MM.1S (cell line): ENCODE measurements around the gene RPH3AL.

Experiments used
- DNase-seq: peaks from one replicate; pipeline ENCODE4 v3.0.0-alpha.2; 2015
- H2AFZ ChIP-seq: fragments of 300-600 bp; sonication (generic); 2 replicates; pipeline ENCODE4 v1.6.0; 2016; ENCODE audit warnings: antibody characterized with exemption, low read length
- H3F3A ChIP-seq: fragments of 300-600 bp; sonication (generic); 2 replicates; pipeline ENCODE4 v1.6.1; 2016; ENCODE audit warnings: mild to moderate bottlenecking, antibody characterized with exemption, low read length, moderate library complexity, mixed read lengths; ENCODE audit not compliant: insufficient read depth
- H3K27ac ChIP-seq: fragments of 300-600 bp; sonication (generic); 2 replicates; pipeline ENCODE4 v1.5.1; 2016; ENCODE audit warnings: mild to moderate bottlenecking, low read length
- H3K27me3 ChIP-seq: fragments of 300-600 bp; sonication (generic); replicated peaks from 2 replicates; pipeline ENCODE4 v1.6.0; 2016; ENCODE audit warnings: low read length; ENCODE audit not compliant: insufficient read depth
- H3K36me3 ChIP-seq: fragments of 300-600 bp; sonication (generic); replicated peaks from 2 replicates; pipeline ENCODE4 v1.6.1; 2016; ENCODE audit warnings: mild to moderate bottlenecking, low read length, mixed read lengths; ENCODE audit not compliant: insufficient read depth
- H3K4me1 ChIP-seq: fragments of 300-600 bp; sonication (generic); 2 replicates; pipeline ENCODE4 v1.6.1; 2016; ENCODE audit warnings: low read length, mixed read lengths
- H3K4me2 ChIP-seq: fragments of 300-600 bp; sonication (generic); 2 replicates; pipeline ENCODE4 v1.6.0; 2016; ENCODE audit warnings: low read depth, low read length
- H3K4me3 ChIP-seq: fragments of 300-600 bp; sonication (generic); 2 replicates; pipeline ENCODE4 v1.5.1; 2016; ENCODE audit warnings: low read length, mixed read lengths
- H3K79me2 ChIP-seq: fragments of 300-600 bp; sonication (generic); 2 replicates; pipeline ENCODE4 v1.6.1; 2016; ENCODE audit warnings: mixed run types, low read length, mixed read lengths
- H3K9ac ChIP-seq: fragments of 300-600 bp; sonication (generic); 2 replicates; pipeline ENCODE4 v1.6.1; 2016; ENCODE audit warnings: low read length, mixed read lengths
- H3K9me2 ChIP-seq: fragments of 300-600 bp; sonication (generic); replicated peaks from 2 replicates; pipeline ENCODE4 v1.6.1; 2016; ENCODE audit warnings: mild to moderate bottlenecking, low read length, mixed read lengths; ENCODE audit not compliant: insufficient read depth
- H3K9me3 ChIP-seq: fragments of 300-600 bp; sonication (generic); replicated peaks from 2 replicates; pipeline ENCODE4 v1.6.1; 2016; ENCODE audit warnings: mild to moderate bottlenecking, low read length, mixed read lengths; ENCODE audit not compliant: insufficient read depth
- H4K20me1 ChIP-seq: fragments of 300-600 bp; sonication (generic); 2 replicates; pipeline ENCODE4 v1.6.1; 2016; ENCODE audit warnings: mild to moderate bottlenecking, low read length, moderate library complexity, mixed read lengths; ENCODE audit not compliant: insufficient read depth
- EZH2 ChIP-seq: fragments of 300-600 bp; sonication (generic); optimal IDR thresholded peaks from 2 replicates; pipeline ENCODE3; 2017; ENCODE audit warnings: low read depth, mild to moderate bottlenecking, antibody characterized with exemption, low read length, mixed read lengths
- EZH2phosphoT487 ChIP-seq: fragments of 300-600 bp; sonication (generic); IDR thresholded peaks from 2 replicates; pipeline ENCODE4 v1.6.1; 2018; ENCODE audit warnings: antibody characterized with exemption, low read length
- TF ChIP-seq, protein P1 (sequence below): fragments of 300-600 bp; sonication (generic); IDR thresholded peaks from 2 replicates; pipeline ENCODE4 v1.5.1; 2016; ENCODE audit warnings: antibody characterized with exemption, low read length, mixed read lengths

Gene RPH3AL

GRCh38 chr17:233473-233941 is 119.1 kb downstream of the RPH3AL start:
- H3K4me3 ChIP-seq, result no peak overlapping the region
- no peaks in the 10 kb centered on the region for H3K9me3 ChIP-seq
- TF ChIP-seq EZH2phosphoT487, result no peak
- no peak for TF ChIP-seq EZH2
- TF ChIP-seq, protein P1, sequence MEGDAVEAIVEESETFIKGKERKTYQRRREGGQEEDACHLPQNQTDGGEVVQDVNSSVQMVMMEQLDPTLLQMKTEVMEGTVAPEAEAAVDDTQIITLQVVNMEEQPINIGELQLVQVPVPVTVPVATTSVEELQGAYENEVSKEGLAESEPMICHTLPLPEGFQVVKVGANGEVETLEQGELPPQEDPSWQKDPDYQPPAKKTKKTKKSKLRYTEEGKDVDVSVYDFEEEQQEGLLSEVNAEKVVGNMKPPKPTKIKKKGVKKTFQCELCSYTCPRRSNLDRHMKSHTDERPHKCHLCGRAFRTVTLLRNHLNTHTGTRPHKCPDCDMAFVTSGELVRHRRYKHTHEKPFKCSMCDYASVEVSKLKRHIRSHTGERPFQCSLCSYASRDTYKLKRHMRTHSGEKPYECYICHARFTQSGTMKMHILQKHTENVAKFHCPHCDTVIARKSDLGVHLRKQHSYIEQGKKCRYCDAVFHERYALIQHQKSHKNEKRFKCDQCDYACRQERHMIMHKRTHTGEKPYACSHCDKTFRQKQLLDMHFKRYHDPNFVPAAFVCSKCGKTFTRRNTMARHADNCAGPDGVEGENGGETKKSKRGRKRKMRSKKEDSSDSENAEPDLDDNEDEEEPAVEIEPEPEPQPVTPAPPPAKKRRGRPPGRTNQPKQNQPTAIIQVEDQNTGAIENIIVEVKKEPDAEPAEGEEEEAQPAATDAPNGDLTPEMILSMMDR, result no peak
- no peaks in the 10 kb centered on the region for H3K4me1 ChIP-seq
- no peaks in the 10 kb centered on the region for H3K9me2 ChIP-seq
- no peaks in the 10 kb centered on the region for H4K20me1 ChIP-seq
- no peaks in the 10 kb centered on the region for H3F3A ChIP-seq
- H3K27ac ChIP-seq, result no peak overlapping the region
- no peaks in the 10 kb centered on the region for H3K36me3 ChIP-seq
- H3K79me2 ChIP-seq, result no peaks in the 10 kb centered on the region
- H2AFZ ChIP-seq, result no peak overlapping the region
- peak; percentile 19 for DNase-seq
- H3K9ac ChIP-seq, result no peak overlapping the region
- H3K4me2 ChIP-seq, result no peak overlapping the region
- H3K27me3 ChIP-seq, result peaks cover 93% of the 10 kb centered on the region

DNA sequence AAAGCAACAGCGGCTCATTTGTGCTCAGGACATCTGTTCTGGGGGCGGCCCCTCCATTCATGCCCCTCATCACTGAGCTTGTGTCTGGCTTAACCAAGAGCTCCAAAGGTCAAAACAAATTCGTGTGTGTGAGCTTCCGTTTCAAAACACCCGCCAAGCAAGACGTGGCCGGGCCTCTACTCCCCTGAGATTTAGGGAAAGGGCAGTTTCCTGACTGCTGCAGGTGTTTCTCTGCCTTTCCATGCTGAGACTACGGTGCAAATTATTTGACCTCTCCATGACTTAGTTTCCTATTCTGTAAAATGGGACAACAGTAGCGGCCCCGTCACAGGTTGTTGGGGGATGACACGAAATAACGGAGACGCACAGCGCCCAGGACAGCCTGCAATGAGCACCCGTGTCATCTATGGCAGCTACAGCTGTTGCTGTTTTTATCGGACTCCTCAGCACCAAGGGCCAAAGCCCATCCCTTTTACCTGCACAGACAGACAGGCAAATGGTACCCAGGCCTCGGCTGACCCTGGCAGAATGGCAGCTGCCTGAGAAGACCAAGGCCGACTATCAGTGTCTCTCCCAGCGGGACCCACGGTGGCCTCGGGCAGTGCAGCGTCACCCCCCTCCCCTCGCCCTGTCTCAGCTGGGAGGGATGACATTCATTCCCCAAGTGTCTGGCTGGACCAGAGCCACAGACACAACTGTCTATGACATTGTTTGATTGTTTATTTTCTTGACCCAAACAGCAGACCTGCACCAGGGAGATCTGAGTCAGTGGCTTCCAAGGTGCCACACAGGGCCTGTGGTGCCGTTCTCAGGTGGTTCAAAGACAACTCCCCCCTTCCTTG is 120.4 kb downstream of the RPH3AL start:
- H3K79me2 ChIP-seq, result no peaks in the 10 kb centered on the region
- TF ChIP-seq EZH2, result no peak
- TF ChIP-seq EZH2phosphoT487, result no peak
- TF ChIP-seq, protein P1, result no peak
- DNase-seq, result no peak
- H2AFZ ChIP-seq, result no peak overlapping the region
- H3F3A ChIP-seq, result no peaks in the 10 kb centered on the region
- H3K9me3 ChIP-seq, result no peaks in the 10 kb centered on the region
- no peak overlapping the region for H3K27ac ChIP-seq
- no peak overlapping the region for H3K4me2 ChIP-seq
- H3K9me2 ChIP-seq, result no peaks in the 10 kb centered on the region
- no peak overlapping the region for H3K4me3 ChIP-seq
- no peak overlapping the region for H3K9ac ChIP-seq
- H3K4me1 ChIP-seq, result no peaks in the 10 kb centered on the region
- no peaks in the 10 kb centered on the region for H4K20me1 ChIP-seq
- peaks cover 94% of the 10 kb centered on the region for H3K27me3 ChIP-seq
- no peaks in the 10 kb centered on the region for H3K36me3 ChIP-seq

- Histone ChIP-seq H3K27ac (no peak overlapping the region), H3K9me3 (no peaks in the 10 kb centered on the region), H3K9me2 (no peaks in the 10 kb centered on the region), H3F3A (no peaks in the 10 kb centered on the region), H3K4me3 (no peak overlapping the region), H3K4me1 (no peaks in the 10 kb centered on the region), H3K27me3 (peaks cover 94% of the 10 kb centered on the region), H2AFZ (no peak overlapping the region), H3K4me2 (no peak overlapping the region), H3K79me2 (no peaks in the 10 kb centered on the region), H4K20me1 (no peaks in the 10 kb centered on the region), H3K9ac (no peak overlapping the region), H3K36me3 (no peaks in the 10 kb centered on the region)
- DNase-seq, result no peak
- no peak for TF ChIP-seq EZH2phosphoT487
- no peak for TF ChIP-seq EZH2
- TF ChIP-seq, protein P1, result no peak
These were observed 121.2 kb downstream of the RPH3AL start for GRCh38 chr17:231191-231965.
